GM21423 (cell line): Measurements from ENCODE around the gene MOB3A.
"Not testable (repeated sequence)": the region's sequence is repeated elsewhere in the genome, so short reads cannot be mapped to it uniquely, and the experiment has no call there.

ENCODE experiments used
- ATAC-seq: cut with Tn5 transposase; IDR thresholded peaks from one replicate; pipeline ENCODE4 v1.9.1; 2021; ENCODE audit warnings: mild to moderate bottlenecking, moderate library complexity; ENCODE audit not compliant: unreplicated experiment

Gene MOB3A

DNA sequence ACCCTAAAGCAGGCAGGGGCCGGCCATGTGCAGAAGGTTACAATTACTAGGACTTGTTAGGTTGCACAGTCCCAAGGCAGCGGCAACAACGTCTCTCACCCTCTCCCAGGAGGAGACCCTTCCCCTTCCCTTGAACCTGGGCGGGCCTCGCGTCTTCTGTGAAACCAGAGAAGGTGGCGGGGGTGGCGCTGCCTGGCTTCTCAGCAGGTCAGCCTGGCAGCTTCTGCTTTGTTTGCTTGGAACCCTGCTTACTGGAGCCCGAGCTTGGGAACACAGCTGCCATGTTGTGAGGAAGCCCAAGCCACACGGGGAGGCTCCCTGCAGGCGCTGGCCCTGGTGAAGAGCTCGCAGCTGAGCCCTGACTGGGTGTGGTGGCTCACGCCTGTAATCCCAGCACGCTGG lies 60.5 kb downstream of the MOB3A start:
- ATAC-seq, result no peak

GRCh38 chr19:2034729-2035589 lies 61.2 kb downstream of the MOB3A start:
- ATAC-seq, result no peak

- ATAC-seq, result not testable (repeated sequence)
Measured at GRCh38 chr19:2034253-2034652, 61.9 kb downstream of the MOB3A start.

- ATAC-seq, result no peak
Measured at GRCh38 chr19:2033825-2034159, 62.3 kb downstream of the MOB3A start.

- ATAC-seq, result no peak
Measured at GRCh38 chr19:2033115-2033824, 62.9 kb downstream of the MOB3A start.

DNA sequence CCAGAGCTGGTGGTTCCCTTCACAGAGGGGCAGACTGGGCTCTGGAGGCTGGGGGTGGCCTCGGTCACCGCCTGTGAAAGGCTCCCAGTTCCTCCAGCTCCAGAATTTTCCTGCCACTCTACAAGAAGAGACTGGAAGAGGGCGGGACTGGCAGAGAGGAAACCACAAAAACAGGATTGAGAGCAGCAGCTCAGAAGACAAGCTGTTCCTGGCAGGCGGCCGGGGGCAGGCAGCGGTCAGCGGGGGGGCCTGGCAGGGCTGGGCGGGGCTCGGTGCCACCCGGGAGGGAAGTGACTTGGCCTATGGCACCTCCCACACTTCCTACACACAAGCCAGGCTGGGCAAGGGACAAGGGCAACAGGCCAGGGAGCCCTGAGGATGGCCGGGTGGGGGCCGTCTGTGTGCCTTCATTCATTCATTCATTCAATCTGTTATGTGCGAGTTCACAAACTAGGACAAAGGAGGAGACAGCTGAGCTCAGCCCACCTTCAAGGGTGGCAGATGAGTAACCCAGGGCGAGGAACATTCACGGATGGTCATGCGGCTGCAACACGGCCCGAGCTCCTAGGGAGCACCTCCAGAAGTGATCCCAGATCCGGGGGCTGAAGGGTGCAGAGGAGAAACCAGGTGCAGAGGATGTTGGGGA lies 63.7 kb downstream of the MOB3A start:
- no peak for ATAC-seq

DNA sequence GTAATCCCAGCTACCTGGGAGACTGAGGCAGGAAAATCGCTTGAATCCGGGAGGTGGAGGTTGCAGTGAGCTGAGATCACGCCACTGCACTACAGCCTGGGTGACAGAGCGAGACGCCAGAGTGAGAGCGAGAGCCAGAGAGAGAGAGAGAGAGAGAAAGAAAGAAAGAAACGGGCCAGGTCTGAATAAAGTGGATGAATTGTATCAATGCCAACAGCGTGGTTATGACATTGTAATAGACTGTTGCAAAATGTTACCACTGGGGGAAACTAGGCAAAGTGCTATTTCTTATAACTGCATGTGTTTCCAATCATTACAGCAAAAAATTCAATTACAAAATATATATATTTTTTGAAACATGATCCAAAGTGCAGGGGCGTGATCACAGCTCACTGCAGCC lies 68.8 kb downstream of the MOB3A start:
- ATAC-seq, result no peak

DNA sequence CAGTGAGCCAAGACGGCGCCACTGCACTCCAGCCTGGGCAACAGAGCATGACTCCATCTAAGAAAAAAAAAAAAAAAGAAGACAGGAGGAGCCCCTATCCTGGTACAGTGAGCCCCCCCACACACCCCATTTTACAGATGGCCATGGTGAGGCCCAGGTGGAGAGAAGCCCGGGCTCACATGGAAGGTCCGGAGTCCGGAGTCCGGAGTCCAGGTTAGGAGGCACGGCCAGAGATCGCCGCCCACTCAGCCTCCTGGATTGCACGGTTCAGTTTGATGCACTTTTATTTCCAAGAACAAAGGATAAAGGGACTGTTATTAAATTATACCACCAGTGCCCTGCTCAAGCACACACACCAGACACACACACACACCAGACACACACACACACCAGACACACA lies 69.4 kb downstream of the MOB3A start:
- no peak for ATAC-seq

GRCh38 chr19:2022289-2022688 lies 73.8 kb downstream of the MOB3A start:
- no peak for ATAC-seq

GRCh38 chr19:2021453-2022140 lies 74.5 kb downstream of the MOB3A start:
- ATAC-seq, result no peak
